Spleen (tissue), 7 donors: ENCODE results near the gene KRTDAP.

ENCODE experiments used
- CTCF ChIP-seq, 11 experiments: fragments of 200-600 bp in 7 of 11; fragments of 450-650 bp in 4 of 11; sonication (generic) in 4 of 11; IDR thresholded peaks in 8 of 11; conservative IDR thresholded peaks in 3 of 11; 1 replicate in 7 of 11; 2 replicates in 4 of 11; pipeline versions ENCODE4 v1.4.0 to v1.8.0; 2016 to 2021; ENCODE audit warnings: antibody characterized with exemption in 11 of 11, inconsistent platforms in 4 of 11, mild to moderate bottlenecking in 1 of 11
- POLR2A ChIP-seq, 3 donors: fragments of 450-650 bp; IDR thresholded peaks; one replicate each; pipeline ENCODE4 v1.5.1; 2017; ENCODE audit warnings: antibody characterized with exemption in 3 of 3, mild to moderate bottlenecking in 1 of 3
- POLR2AphosphoS5 ChIP-seq, 3 donors: sonication (generic); formaldehyde crosslinking; IDR thresholded peaks; one replicate each; pipeline ENCODE4 v1.5.1; 2017; ENCODE audit warnings: antibody characterized with exemption in 3 of 3
- donor health status: DM: no; HTN: no; CAD: no; lungs with moderate emphysema.
- donor health status: DM: no; HTN: no; CAD: no.
- donor health status: DM: no; HTN: no; CAD: no.

- no peak for TF ChIP-seq CTCF (IDR thresholded peaks at IDR 0.05 in 8 of 11, conservative IDR thresholded peaks at IDR 0.05 in 3 of 11)
- no peak for TF ChIP-seq POLR2AphosphoS5 (IDR thresholded peaks at IDR 0.05)
- TF ChIP-seq POLR2A (IDR thresholded peaks at IDR 0.05) = no peak
Observed at GRCh38 chr19:35437406-35437951, 52.8 kb downstream of the KRTDAP start.
